Mesothelial cell of epicardium (in vitro differentiated cells): Measurements from ENCODE around the gene PTPRT. TPM values are rescaled to one million over a fixed set of nuclear protein-coding genes. Genes with fewer than 3 reads are reported as not detected.

Source experiments
- DNase-seq, 2 experiments: peaks; one replicate each; pipeline ENCODE4 v3.0.0; 2021; ENCODE audit warnings: low spot score in 2 of 2; ENCODE audit not compliant: unreplicated experiment in 2 of 2
- H3K27ac Mint-ChIP-seq: 2 replicates; pipeline ENCODE4 v1.8.0; 2021; ENCODE audit warnings: mixed read lengths
- H3K27me3 Mint-ChIP-seq: 2 replicates; pipeline ENCODE4 v1.8.0; 2021; ENCODE audit warnings: low read depth, mixed read lengths
- H3K36me3 Mint-ChIP-seq: 2 replicates; pipeline ENCODE4 v1.8.0; 2021; ENCODE audit warnings: mixed read lengths
- H3K4me1 Mint-ChIP-seq: 2 replicates; pipeline ENCODE4 v1.8.0; 2021; ENCODE audit warnings: mixed read lengths
- H3K4me3 Mint-ChIP-seq: 2 replicates; pipeline ENCODE4 v1.8.0; 2021; ENCODE audit warnings: mild to moderate bottlenecking, moderate library complexity, mixed read lengths
- H3K9me3 Mint-ChIP-seq: 2 replicates; pipeline ENCODE4 v1.8.0; 2021; ENCODE audit warnings: mixed read lengths
- CTCF ChIP-seq: fragments of 200-600 bp; sonication (generic); IDR thresholded peaks from one replicate; pipeline ENCODE4 v1.5.0; 2021; ENCODE audit warnings: antibody characterized with exemption; ENCODE audit not compliant: unreplicated experiment
- total RNA-seq: library from RNA; stranded (reverse); gene quantifications from 3 replicates; pipeline ENCODE4 v1.2.1, GENCODE V29; 2021

PTPRT gene
- total RNA-seq, 1 donor from 2014 or later, result 0.80 TPM

DNA sequence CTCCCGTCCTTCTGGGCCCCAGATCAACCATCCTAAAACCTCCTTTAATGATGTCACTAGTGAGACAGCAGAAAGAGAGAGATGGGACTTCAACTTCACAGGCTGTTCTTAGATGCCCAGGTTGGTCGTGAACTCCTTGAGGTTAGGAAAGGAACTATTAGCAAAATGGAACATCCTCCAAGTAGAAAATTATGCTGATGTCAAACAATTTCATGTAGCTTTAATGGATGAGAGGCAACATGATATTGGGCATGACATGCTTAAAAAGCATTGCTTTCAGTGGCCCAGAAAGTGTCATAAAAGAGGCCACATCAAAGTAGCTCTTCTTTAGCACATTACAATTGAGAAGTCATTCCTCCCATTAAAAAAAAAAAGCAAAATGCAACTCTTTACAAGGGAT lies 248.1 kb downstream of the PTPRT start:
- no peak for DNase-seq
- H3K27ac Mint-ChIP-seq, result no peak overlapping the region
- no peaks in the 10 kb centered on the region for H3K36me3 Mint-ChIP-seq

DNA sequence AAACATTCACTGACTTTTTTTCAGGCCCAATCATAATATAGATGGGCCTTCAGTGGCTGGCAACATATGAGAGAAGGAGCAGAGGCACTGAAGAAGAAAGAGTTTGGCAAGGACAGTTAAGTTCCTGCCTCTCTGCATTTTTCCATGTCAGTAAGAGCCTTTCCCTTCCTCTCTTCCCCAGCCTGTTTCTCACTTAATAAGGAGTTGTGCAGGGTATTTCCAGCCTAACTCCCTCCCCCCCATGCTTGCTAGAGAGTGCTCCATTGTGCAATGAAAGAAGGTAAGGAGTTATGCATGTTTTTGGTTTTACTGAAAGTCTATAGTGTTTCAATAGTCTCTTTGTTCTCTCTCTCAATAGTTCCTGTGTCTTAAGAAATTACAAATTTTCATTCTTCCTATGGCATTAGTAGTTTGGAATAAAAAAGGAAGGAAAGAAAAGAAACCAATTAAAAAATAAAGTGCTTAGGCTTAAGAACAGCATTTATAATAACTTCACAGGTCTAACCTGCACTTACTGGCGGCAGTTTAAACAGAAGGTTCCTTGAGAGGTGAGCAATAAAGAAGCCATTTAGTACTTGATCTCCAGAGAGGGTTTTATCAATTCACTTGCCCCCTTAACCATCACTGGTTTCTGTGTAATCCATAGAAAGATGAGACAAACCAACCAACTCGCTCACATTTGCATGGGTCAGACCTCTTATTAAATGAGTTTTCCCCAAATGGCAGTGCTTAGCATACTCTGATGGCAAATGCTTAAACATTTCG lies 251.1 kb downstream of the PTPRT start:
- H3K9me3 Mint-ChIP-seq, result peaks cover 3% of the 10 kb centered on the region
- H3K27ac Mint-ChIP-seq, result no peak overlapping the region

More for the DNA sequence above, 248.1 kb downstream of the PTPRT start:
- no peaks in the 10 kb centered on the region for H3K9me3 Mint-ChIP-seq
- TF ChIP-seq CTCF, result no peak
- H3K4me3 Mint-ChIP-seq, result no peak overlapping the region
- no peaks in the 10 kb centered on the region for H3K27me3 Mint-ChIP-seq
- no peaks in the 10 kb centered on the region for H3K4me1 Mint-ChIP-seq

GRCh38 chr20:42936482-42936881 lies 253.2 kb downstream of the PTPRT start:
- DNase-seq, result no peak
- TF ChIP-seq CTCF, result no peak
- Mint-ChIP-seq H3K27me3 (no peaks in the 10 kb centered on the region), H3K36me3 (no peaks in the 10 kb centered on the region), H3K9me3 (peaks cover 7% of the 10 kb centered on the region), H3K27ac (no peak overlapping the region), H3K4me1 (no peaks in the 10 kb centered on the region), H3K4me3 (no peak overlapping the region)

More for the DNA sequence above, 251.1 kb downstream of the PTPRT start:
- Mint-ChIP-seq H3K27me3 (no peaks in the 10 kb centered on the region), H3K36me3 (no peaks in the 10 kb centered on the region), H3K4me3 (no peak overlapping the region), H3K4me1 (no peaks in the 10 kb centered on the region)
- DNase-seq, result no peak
- no peak for TF ChIP-seq CTCF

DNA sequence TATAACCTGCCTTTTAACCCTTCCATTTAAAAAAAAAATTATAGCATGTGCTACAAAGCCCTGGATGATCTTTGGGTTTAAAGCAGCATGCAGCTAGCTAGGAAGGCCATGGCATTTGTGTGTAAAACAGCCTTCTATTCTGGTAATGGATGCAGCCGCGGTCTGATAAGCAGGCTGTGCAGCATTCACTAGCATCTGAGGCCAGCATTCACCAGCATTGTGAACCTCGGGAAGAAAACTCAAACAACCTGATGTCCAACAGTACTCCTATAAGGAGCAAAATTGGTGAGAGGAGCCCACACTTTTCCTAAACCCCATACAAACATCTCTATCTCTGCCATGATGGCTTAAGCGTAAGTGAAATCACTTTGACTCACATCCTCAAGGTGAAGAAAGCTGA lies 265.5 kb downstream of the PTPRT start:
- Mint-ChIP-seq H3K36me3 (no peaks in the 10 kb centered on the region), H3K27me3 (peaks cover 3% of the 10 kb centered on the region), H3K4me3 (no peak overlapping the region), H3K9me3 (peaks cover 11% of the 10 kb centered on the region), H3K27ac (no peak overlapping the region), H3K4me1 (no peaks in the 10 kb centered on the region)
- DNase-seq, result no peak
- TF ChIP-seq CTCF, result no peak

DNA sequence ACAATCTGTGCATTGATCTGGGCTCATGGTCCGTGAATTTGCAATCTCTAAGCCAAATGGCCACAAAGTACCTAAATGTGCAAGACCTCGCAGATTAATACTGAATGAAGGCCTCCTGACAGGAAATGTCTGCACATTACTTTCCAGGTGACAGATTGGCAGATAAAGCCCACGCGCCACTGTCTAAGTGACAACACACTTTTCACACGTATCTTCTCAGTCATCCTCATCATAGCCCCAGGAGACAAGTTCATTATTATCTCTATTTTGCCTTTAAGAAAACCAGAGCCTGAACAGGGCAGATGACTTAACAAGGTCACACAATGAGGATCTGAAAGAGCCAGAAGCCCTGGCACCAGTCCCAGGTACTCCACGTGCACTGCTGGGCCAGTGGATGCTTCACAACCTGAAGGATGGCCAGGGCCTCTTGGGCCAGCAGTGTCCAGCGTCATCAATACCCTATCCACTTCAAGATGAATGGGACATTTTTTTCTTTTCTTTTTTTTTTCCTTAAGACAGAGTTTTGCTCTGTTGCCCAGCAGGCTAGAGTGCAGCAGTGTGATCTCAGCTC lies 266.3 kb downstream of the PTPRT start:
- H3K27me3 Mint-ChIP-seq, result peaks cover 3% of the 10 kb centered on the region
- no peak for DNase-seq
- H3K27ac Mint-ChIP-seq, result no peak overlapping the region
- H3K9me3 Mint-ChIP-seq, result peaks cover 13% of the 10 kb centered on the region
- no peak overlapping the region for H3K4me3 Mint-ChIP-seq
- no peak for TF ChIP-seq CTCF
- no peaks in the 10 kb centered on the region for H3K4me1 Mint-ChIP-seq
- no peaks in the 10 kb centered on the region for H3K36me3 Mint-ChIP-seq
